ENCODE measurements around the gene LRCOL1. TPM values are rescaled to one million over a fixed set of nuclear protein-coding genes. Genes with fewer than 3 reads are reported as not detected.
A peak's percentile ranks its signal among the peaks of the same experiment; 100 is the strongest.

Gene LRCOL1
- total RNA-seq, 4 donors from 2014 or later = 0.83 TPM; not detected in 3

DNA sequence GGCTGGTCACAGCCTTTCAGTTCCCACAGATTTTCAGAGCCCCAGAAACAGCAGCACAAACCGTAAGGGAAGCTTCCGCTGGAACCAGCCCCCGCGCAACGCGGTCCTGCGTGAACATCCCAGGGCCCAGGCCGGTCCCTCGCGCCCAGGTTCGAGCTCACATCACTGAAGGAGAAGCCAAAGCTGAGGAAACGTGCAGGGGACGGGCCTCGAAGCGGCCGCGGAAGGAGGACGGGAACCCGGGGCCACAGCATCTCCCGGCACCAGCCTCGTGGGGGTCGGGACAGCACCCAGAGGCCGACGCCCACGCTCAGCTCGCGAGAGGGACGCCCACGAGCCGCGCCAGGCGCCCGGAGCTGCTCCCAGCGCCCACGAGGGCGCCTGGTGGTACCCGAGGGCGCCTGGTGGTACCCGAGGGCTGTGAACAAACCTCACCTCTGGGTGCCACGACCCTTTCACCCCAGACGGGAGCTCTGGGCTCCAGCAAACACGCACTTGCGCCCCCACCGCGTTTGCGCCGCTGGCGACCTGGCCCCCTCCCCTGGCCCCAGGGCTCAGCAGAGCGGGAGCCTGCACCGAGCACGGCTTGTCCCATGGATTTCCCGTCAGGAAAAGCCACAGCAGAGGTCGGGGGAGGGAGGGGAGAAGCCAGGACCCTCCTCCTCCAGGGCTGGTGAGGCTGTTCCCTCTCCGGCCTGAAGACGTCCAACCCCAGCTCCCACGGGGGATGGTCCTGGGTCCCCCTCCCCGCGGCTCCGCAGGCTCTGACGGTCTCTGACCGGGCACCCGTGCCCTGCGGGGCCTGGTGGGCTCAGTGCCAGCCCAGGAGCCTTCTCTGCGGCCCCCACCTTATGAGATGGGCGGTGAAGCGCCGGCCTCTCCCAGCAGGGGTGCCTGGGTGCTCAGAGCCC is 6.9 kb downstream of the LRCOL1 start:
- peak overlapping the region; percentile 43 to 53 (median 50) for H3K4me3 ChIP-seq
- H3K27me3 ChIP-seq = peaks cover 39 to 83% (median 49%) of the 10 kb centered on the region in 3 donors
- H3K36me3 ChIP-seq = no peaks in the 10 kb centered on the region
- H3K4me1 ChIP-seq = peaks cover 0 to 11% of the 10 kb centered on the region in 2 donors
- peak overlapping the region; percentile 64 to 82 (median 77) for H3K27ac ChIP-seq
- TF ChIP-seq POLR2A (IDR thresholded peaks at IDR 0.05) = no peak
- TF ChIP-seq, protein P1, sequence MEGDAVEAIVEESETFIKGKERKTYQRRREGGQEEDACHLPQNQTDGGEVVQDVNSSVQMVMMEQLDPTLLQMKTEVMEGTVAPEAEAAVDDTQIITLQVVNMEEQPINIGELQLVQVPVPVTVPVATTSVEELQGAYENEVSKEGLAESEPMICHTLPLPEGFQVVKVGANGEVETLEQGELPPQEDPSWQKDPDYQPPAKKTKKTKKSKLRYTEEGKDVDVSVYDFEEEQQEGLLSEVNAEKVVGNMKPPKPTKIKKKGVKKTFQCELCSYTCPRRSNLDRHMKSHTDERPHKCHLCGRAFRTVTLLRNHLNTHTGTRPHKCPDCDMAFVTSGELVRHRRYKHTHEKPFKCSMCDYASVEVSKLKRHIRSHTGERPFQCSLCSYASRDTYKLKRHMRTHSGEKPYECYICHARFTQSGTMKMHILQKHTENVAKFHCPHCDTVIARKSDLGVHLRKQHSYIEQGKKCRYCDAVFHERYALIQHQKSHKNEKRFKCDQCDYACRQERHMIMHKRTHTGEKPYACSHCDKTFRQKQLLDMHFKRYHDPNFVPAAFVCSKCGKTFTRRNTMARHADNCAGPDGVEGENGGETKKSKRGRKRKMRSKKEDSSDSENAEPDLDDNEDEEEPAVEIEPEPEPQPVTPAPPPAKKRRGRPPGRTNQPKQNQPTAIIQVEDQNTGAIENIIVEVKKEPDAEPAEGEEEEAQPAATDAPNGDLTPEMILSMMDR (IDR thresholded peaks at IDR 0.05 in 4 of 5, conservative IDR thresholded peaks at IDR 0.05 in 1 of 5) = no peak
- no peaks in the 10 kb centered on the region for H3K9me3 ChIP-seq
- DNase-seq (no peak), ATAC-seq (no peak)
- in situ Hi-C loops (cut with MboI; ENCODE audit: low sequenced_read_pairs in 4 of 4) = loop anchor here in 1 of 4 donors (25.0 kb wide), 1 partner anchor 191 kb away; no protein-coding TSS in a partner anchor
- intact Hi-C loops (cut with DNase I; ENCODE audit: low total_unique reads) = no loop called here

DNA sequence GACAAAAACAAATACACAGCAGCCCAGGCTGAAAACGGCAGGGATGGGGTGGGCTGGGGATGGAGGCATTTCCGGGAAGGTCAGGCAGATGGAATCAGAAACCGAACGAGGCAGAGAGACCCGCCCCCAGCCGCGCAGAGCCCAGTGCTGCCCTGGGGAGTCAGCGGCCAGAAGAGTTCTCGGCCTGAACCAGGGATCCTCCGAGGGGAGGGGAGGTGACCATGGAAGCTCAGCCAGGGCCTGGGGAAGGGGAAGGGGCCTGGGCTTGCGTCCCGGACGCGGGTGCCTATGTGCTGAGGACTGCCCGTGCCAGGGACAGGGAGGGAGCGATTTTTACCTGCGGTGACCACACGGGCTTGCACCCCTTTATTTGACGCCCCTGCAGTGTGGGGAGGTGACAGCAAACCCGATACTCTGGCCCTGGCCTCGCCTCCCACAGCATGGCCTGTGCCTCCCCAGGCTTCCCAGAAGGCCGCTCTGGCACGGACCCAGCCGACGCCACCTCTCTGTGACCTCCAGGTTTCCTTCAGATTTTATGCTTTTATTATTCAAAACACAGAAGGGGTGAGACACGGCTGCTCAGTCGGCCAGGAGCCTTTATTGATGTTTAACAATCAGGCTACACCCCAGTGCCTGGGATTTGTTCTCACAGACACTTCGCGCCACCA is 7.7 kb downstream of the LRCOL1 start:
- ATAC-seq (peak in 1 of 2 donors; percentile 10), DNase-seq (no peak)
- intact Hi-C loops (cut with DNase I; ENCODE audit: low total_unique reads) (no loop called here), in situ Hi-C loops (cut with MboI; ENCODE audit: low sequenced_read_pairs in 4 of 4) (loop anchor here in 1 of 4 donors (25.0 kb wide), 1 partner anchor 190 kb away; no protein-coding TSS in a partner anchor)
- H3K4me1 ChIP-seq = peaks cover 0 to 12% of the 10 kb centered on the region in 2 donors
- peak overlapping the region; percentile 24 to 82 (median 77) for H3K27ac ChIP-seq
- no peaks in the 10 kb centered on the region for H3K9me3 ChIP-seq
- H3K36me3 ChIP-seq = no peaks in the 10 kb centered on the region
- H3K27me3 ChIP-seq = peaks cover 33 to 77% (median 44%) of the 10 kb centered on the region in 3 donors
- TF ChIP-seq, protein P1 (IDR thresholded peaks at IDR 0.05 in 4 of 5, conservative IDR thresholded peaks at IDR 0.05 in 1 of 5) = no peak
- no peak for TF ChIP-seq POLR2A (IDR thresholded peaks at IDR 0.05)
- H3K4me3 ChIP-seq = peak overlapping the region; percentile 43 to 53 (median 50)

DNA sequence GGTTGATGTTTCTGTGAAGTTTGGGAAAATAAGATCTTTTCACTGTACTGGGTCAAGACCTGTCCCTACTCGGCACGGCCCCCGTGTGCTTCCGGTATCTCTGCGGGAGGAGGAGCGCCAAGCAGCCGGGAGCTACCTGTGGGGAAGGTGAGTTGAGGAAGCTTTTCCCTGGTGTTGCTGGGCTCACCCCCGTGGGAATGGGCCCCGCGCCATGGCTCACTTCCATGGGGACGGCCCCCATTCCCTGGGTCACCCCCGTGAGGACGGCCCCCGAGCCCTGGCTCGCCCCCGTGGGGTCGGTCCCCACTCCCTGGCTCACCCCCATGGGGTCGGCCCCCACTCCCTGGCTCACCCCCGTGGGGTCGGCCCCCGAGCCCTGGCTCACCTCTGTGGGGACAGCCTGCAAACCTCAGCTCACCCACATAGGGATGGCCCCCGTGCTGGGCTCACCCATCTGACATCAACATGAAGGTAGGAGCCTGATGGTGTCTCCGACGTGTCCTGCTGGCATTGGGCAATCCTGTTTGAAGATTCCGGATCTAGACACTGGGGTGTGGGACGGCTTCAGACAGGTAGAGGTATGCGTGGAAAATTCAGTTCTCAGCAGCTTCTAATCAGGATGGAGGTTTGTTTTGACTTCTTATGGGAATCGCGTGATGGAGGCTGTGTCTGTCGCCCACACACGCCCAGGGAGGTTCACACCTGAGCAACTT is 9.1 kb downstream of the LRCOL1 start:
- no peak for TF ChIP-seq POLR2A (IDR thresholded peaks at IDR 0.05)
- TF ChIP-seq, protein P1 (IDR thresholded peaks at IDR 0.05 in 4 of 5, conservative IDR thresholded peaks at IDR 0.05 in 1 of 5) = no peak
- DNase-seq (no peak), ATAC-seq (no peak)
- peak overlapping the region in 3 of 4 donors; percentile 42 to 64 (median 50) for H3K4me3 ChIP-seq
- H3K4me1 ChIP-seq = peaks cover 0 to 12% of the 10 kb centered on the region in 2 donors
- H3K36me3 ChIP-seq = no peaks in the 10 kb centered on the region
- no peaks in the 10 kb centered on the region for H3K9me3 ChIP-seq
- intact Hi-C loops (cut with DNase I; ENCODE audit: low total_unique reads) = no loop called here
- in situ Hi-C loops (cut with MboI; ENCODE audit: low sequenced_read_pairs in 4 of 4) = loop anchor here in 1 of 4 donors (25.0 kb wide), 1 partner anchor 189 kb away; no protein-coding TSS in a partner anchor
- no peak overlapping the region for H3K27ac ChIP-seq
- peaks cover 19 to 74% (median 32%) of the 10 kb centered on the region in 3 donors for H3K27me3 ChIP-seq

Data from gastrocnemius medialis (tissue), 4 donors.